HG03457 (cell line): Measurements from ENCODE around the gene PCDHGA6.
A peak's percentile ranks its signal among the peaks of the same experiment; 100 is the strongest.
"Not testable (repeated sequence)": the region's sequence is repeated elsewhere in the genome, so short reads cannot be mapped to it uniquely, and the experiment has no call there.

ENCODE experiments used
- ATAC-seq: cut with Tn5 transposase; IDR thresholded peaks from one replicate; pipeline ENCODE4 v1.9.1; 2021; ENCODE audit warnings: moderate number of reproducible peaks; ENCODE audit not compliant: unreplicated experiment

Gene PCDHGA6

GRCh38 chr5:141359790-141360426 is 13.8 kb upstream of the PCDHGA6 start, which contains the start of gene PCDHGB2:
Gene PCDHGB2 (plus strand): TSS chr5:141359994. CDS start chr5:141360136, 142 bp downstream.
- no peak for ATAC-seq

DNA sequence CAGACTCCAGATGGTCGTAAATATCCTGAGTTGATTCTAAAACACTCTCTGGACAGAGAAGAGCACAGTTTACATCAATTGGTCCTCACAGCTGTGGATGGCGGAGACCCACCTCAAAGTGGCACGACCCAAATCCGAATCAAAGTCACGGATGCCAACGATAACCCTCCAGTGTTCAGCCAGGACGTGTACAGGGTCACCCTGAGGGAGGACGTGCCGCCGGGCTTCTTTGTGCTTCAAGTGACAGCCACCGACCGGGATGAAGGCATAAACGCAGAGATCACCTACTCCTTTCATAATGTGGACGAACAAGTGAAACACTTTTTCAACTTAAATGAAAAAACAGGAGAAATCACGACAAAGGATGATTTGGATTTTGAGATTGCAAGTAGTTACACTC is 13.0 kb upstream of the PCDHGA6 start:
- ATAC-seq, result no peak

- no peak for ATAC-seq
Observed at GRCh38 chr5:141362719-141363118, 11.0 kb upstream of the PCDHGA6 start.

- ATAC-seq, result no peak
Observed at GRCh38 chr5:141363952-141364660, 9.6 kb upstream of the PCDHGA6 start, which contains the start of gene PCDHGA5. Gene PCDHGA5 (plus strand): TSS chr5:141364162. CDS start chr5:141364331, 169 bp downstream.

DNA sequence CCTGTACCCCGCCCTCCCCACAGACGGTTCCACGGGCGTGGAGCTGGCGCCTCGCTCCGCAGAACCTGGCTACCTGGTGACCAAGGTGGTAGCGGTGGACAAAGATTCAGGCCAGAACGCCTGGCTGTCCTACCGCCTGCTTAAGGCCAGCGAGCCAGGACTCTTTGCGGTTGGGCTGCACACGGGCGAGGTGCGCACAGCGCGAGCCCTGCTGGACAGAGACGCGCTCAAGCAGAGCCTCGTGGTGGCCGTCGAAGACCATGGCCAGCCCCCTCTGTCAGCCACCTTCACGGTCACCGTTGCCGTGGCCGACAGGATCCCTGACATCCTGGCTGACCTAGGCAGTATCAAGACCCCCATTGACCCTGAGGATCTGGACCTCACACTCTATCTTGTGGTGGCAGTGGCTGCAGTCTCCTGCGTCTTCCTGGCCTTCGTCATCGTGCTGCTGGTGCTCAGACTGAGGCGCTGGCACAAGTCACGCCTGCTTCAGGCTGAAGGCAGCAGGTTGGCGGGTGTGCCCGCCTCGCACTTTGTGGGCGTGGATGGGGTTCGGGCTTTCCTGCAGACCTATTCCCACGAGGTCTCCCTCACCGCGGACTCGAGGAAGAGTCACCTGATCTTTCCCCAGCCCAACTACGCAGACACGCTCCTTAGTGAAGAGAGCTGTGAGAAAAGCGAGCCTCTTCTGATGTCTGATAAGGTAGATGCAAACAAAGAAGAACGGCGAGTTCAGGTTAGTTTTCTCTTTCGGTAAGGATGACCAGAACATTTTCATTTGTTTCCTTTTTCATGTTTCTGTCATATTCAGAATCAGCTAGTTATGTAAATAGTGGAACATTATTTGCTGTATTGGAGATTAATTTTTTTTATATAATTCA is 7.4 kb upstream of the PCDHGA6 start:
- no peak for ATAC-seq

- ATAC-seq, result peak; percentile 59
Observed at GRCh38 chr5:141369994-141370848, 3.5 kb upstream of the PCDHGA6 start, which contains the start of gene PCDHGB3. Gene PCDHGB3 (plus strand): TSS chr5:141370242. CDS start chr5:141370395, 153 bp downstream.

- no peak for ATAC-seq
Observed at GRCh38 chr5:141371572-141372475, 1.9 kb upstream of the PCDHGA6 start.

- no peak for ATAC-seq
Observed at GRCh38 chr5:141374627-141375026, 936 bp downstream of the PCDHGA6 start.

DNA sequence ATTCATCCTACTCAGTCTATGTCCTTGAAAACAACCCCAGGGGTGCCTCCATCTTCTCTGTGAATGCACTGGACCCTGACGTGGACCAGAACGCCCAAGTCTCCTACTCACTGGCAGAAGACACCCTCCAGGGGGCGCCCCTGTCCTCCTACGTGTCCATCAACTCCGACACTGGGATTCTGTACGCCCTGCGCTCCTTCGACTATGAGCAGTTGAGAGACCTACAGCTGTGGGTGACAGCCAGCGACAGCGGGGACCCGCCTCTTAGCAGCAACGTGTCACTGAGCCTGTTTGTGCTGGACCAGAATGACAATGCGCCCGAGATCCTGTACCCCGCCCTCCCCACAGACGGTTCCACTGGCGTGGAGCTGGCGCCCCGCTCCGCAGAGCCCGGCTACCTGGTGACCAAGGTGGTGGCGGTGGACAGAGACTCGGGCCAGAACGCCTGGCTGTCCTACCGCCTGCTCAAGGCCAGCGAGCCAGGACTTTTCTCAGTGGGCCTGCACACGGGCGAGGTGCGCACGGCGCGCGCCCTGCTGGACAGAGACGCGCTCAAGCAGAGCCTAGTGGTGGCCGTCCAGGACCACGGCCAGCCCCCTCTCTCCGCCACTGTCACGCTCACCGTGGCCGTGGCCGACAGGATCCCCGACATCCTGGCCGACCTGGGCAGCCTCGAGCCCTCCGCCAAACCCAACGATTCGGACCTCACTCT is 1.9 kb downstream of the PCDHGA6 start:
- ATAC-seq, result not testable (repeated sequence)

GRCh38 chr5:141382469-141383294 is 9.0 kb downstream of the PCDHGA6 start, which contains the start of gene PCDHGA7:
Gene PCDHGA7 (plus strand): TSS chr5:141382742. CDS start chr5:141382900, 158 bp downstream.
- no peak for ATAC-seq

- no peak for ATAC-seq
Observed at GRCh38 chr5:141383345-141383744, 9.7 kb downstream of the PCDHGA6 start.

DNA sequence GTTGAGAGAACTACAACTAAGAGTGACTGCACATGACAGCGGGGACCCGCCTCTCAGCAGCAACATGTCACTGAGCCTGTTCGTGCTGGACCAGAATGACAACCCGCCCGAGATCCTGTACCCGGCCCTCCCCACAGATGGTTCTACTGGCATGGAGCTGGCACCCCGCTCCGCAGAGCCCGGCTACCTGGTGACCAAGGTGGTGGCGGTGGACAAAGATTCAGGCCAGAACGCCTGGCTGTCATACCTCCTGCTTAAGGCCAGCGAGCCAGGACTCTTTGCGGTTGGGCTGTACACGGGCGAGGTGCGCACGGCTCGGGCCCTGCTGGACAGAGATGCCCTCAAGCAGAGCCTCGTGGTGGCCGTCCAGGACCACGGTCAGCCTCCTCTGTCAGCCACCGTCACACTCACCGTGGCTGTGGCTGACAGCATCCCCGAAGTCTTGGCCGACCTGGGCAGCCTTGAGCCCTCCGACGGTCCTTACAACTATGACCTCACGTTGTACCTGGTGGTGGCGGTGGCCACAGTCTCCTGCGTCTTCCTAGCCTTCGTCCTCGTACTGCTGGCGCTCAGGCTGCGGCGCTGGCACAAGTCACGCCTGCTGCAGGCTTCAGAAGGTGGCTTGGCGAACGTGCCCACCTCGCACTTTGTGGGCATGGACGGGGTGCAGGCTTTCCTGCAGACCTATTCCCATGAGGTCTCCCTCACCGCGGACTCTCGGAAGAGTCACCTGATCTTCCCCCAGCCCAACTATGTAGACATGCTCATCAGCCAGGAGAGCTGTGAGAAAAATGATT is 11.0 kb downstream of the PCDHGA6 start:
- ATAC-seq, result no peak

DNA sequence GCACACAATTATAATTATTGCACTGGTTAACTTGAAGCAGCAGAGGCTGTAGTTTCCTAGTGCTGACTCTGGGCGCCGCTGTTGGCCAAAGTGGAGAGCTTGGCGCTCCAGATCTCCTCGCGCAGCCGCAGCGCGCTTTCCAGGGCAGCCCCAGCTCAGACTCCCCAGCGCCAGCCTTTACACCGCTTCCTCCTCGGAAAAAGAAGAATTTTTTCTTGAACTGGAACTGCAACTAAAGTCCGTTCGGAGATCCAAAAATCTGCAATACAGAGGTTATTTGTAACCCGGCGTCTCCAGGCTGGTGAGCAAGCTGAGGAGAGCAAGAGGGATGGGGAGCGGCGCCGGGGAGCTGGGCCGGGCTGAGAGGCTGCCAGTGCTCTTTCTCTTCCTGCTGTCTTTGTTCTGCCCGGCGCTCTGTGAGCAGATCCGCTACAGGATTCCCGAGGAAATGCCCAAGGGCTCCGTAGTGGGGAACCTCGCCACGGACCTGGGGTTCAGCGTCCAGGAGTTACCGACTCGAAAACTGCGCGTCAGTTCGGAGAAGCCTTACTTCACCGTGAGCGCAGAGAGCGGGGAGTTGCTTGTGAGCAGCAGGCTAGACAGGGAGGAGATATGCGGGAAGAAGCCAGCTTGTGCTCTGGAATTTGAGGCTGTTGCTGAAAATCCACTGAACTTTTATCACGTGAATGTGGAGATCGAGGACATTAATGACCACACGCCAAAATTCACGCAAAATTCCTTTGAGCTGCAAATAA is 14.0 kb downstream of the PCDHGA6 start, which contains the start of gene PCDHGB4:
TSS of gene PCDHGB4 (plus strand) at position 142 of the 755 bp plus-strand sequence. CDS start at position 329, 187 bp downstream.
- ATAC-seq, result not testable (repeated sequence)

DNA sequence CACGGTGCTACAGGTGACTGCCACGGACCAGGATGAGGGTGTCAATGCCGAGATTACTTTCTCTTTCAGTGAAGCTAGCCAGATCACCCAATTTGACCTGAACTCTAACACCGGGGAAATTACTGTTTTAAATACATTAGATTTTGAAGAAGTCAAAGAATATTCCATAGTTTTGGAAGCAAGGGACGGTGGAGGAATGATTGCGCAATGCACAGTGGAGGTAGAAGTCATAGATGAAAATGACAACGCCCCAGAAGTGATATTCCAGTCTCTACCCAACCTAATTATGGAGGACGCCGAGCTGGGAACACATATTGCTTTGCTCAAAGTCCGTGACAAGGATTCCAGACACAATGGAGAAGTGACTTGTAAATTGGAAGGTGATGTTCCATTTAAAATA is 15.0 kb downstream of the PCDHGA6 start:
- ATAC-seq, result no peak

- no peak for ATAC-seq
Observed at GRCh38 chr5:141389153-141390042, 15.7 kb downstream of the PCDHGA6 start.
